ENCODE data around the gene PIGT.

The PIGT gene

DNA sequence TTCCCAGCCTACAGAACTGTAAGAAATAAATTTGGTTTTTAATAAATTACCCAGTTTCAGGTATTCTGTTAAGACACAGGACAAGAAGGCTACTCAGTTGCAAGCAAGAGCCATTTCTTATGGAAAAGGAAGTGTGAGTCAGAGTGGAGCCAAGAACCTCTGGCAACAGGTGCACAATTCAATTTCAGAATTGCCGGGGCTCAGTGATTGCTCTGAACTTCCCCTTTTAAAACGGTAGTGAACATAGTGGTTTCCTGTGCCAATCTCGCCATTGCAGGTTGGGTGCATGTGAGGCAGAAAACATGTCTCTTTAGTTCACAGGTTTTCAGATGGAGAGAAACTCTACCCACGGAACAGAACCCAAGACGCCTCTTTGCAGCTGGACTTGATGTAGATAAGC is 16.4 kb downstream of the PIGT start:
- no peak for DNase-seq

GRCh38 chr20:45433316-45433715 is 17.4 kb downstream of the PIGT start:
- DNase-seq, result no peak

DNA sequence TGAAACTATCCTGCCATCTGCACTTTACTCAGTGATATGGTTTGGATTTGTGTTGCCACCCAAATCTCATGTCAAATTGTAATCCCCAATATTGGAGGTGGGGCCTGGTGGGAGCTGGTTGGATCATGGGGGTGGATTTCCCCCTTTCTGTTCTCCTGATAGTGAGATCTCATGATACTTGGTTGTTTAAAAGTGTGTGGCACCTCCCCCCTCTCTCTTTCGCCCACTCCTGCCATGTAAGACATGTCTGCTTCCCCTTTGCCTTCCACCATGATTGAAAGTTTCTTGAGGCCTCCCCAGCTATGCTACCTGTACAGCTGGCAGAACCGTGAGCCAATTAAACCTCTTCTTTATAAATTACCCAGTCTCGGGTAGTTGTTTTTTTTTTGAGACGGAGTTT is 18.0 kb downstream of the PIGT start:
- no peak for DNase-seq

- peak; percentile 71 for DNase-seq
Observed at GRCh38 chr20:45436732-45437485, 21.0 kb downstream of the PIGT start.

GRCh38 chr20:45440424-45440823 is 24.5 kb downstream of the PIGT start:
- DNase-seq, result no peak

- DNase-seq, result no peak
Observed at GRCh38 chr20:45440891-45441685, 25.1 kb downstream of the PIGT start.

- no peak for DNase-seq
Observed at GRCh38 chr20:45441746-45442145, 25.8 kb downstream of the PIGT start.

GRCh38 chr20:45444050-45444449 is 28.1 kb downstream of the PIGT start:
- DNase-seq, result no peak

DNA sequence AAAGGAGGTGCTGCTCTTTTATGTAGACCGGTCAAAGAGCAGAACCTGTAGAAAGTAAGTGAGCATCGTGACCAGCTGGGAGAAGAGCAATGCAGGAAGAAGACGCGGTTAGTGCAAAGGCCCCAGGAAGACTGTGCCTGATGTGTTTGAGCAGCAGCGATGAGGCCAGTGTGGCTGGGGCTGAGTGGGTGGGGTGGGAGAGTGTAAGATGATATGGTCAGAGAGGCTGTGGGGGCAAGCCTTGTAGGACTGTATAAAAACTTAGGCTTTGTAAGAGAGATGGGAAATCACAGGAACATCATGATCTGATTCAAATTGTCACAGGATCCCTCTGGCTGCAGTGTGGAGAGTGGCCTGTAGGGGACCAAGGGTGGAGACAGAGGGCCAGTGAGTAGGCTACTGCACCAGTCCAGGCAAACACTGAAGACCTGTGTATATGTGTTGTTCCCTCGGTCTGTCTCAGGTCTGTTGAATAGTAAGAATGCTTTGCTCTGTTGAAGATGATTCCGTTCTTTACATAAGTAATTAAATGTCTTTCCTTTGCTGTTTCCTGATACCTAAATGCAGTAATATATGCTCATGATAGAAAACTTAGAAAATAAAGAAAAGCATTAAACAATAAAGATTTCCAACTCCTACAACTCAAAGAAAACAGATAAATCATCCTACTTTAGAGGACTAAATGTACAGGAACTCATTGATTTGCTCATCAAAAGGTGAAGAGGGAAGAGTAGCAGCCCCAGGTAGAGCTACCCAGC is 30.0 kb downstream of the PIGT start:
- DNase-seq, result no peak

DNA sequence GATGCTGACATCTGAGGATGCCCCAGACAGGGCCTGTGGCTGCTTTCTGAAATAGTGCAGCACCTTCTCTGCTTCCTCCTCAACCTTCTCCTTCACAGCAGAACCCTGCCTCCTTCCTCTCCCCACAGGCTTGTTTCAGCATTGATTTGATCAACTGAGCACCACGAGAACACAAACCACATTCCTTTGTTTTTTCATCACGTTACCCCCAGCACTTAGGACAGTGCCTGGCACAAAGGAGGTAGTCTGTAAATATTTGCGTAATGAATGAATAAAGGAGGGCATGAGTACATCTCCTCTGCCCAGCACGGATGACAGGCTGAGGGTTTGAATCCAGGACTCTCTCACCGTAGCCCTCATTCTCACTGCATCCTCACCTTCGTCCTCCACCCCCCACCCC is 32.3 kb downstream of the PIGT start:
- DNase-seq, result no peak

DNA sequence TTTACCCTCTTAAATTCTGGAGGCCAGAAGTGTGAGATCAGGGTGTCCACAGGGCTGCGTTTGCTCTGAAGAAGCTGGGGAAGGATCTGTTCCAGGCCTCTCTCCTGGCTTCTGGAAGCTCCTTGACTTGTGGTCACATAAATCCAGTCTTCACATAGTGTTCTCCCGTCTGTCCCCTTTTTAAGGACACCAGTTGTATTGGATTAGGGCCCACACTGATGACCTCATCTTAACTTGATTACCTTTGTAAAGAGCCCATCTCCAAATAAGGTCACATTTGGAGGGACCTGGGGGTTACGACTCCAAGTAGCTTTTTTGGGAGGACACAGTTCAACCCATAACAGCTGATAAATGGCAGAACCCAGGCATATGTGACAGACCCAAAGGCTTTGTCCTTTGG is 33.6 kb downstream of the PIGT start:
- no peak for DNase-seq

- peak; percentile 4 for DNase-seq
Observed at GRCh38 chr20:45450097-45450818, 34.3 kb downstream of the PIGT start.

GRCh38 chr20:45452238-45452637 is 36.3 kb downstream of the PIGT start:
- DNase-seq, result no peak

GRCh38 chr20:45452772-45453691 is 37.1 kb downstream of the PIGT start:
- DNase-seq, result no peak

GRCh38 chr20:45456632-45457031 is 40.7 kb downstream of the PIGT start:
- peak; percentile 28 for DNase-seq

DNA sequence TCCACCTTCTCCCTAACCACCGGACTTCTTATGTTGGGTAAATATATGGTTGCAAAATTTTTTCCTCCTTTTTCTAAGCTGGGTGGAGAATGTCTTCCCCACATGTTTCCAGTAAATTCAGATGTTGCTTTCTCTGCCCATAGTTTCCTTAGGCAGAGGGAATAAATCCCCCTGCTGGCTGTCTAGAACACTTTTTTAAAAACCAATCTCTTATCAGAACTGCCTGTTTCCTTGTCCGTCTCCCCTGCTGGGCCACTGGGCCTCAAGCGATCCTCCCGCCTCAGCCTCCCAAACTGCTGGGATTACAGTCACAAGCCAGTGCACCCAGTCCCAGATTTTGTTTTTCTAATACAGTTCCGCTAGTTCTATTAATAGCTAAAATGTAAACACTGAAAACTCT is 43.7 kb downstream of the PIGT start:
- DNase-seq, result no peak

- no peak for DNase-seq
Observed at GRCh38 chr20:45461225-45461624, 45.3 kb downstream of the PIGT start.

- no peak for DNase-seq
Observed at GRCh38 chr20:45462711-45463509, 47.0 kb downstream of the PIGT start.

DNA sequence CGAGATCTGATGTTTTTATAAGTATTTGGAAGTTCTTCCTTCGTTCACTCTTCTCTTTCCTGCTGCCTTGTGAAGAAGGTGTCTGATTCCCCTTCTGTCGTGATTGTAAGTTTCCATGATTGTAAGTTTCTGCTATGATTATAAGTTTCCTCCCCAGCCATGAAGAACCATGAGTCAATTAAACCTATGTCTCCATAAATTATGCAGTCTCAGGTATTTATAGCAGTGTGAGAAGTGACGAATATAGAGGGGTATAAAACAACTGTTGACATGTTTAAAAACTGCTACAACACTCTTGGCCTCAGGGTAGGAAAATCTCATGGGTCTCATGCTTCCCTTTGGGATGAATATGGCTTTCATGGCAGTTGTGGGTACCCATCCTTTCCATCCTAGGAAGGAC is 47.8 kb downstream of the PIGT start:
- DNase-seq, result no peak

DNA sequence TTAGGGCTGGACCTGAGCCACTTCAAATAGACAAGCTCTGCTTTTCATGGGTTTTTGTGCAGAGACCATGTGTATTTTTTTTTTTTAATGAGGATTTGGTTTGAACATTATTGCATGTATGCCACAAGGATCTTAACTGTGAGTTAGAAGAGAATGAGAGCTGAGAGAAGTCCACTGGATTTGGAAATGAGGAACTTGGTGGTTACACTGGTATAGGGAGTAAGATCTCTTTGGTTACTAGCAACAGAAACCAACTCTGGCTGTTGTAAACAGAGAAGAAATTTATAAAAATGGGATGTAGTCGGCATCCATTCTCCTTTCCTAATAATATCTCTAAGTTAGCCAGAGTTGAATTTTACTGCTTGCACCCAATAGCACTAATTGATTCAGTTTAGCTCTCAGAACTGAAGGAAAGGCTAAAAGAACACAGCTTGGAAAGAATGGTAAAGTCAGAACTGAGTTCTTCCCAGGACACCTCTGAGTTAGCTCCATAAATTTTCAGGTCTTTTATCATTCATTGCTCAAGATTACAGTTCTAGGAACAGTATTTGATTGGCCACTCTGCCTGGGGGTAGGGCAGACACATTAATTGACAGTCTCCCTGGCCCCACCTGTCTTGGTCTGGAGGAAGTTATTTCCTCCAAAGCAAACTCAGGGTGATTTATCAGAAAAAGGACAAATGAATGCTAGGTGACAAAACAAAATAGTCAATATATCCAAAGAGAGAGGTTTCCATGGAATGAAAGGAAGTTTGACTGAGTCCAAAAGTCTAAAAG is 49.7 kb downstream of the PIGT start:
- DNase-seq, result no peak

All from NCI-H1436 (cell line).